Right lobe of liver (tissue), 6 donors: ENCODE results near the gene SCN3A. TPM values are rescaled to one million over a fixed set of nuclear protein-coding genes. Genes with fewer than 3 reads are reported as not detected.
A peak's percentile ranks its signal among the peaks of the same experiment; 100 is the strongest.

Experiments
- ATAC-seq, 4 donors: fragments of 200-7000 bp; cut with Tn5 transposase; one replicate each; pipeline ENCODE4 v1.9.1; 2020; ENCODE audit warnings: mild to moderate bottlenecking in 4 of 4, moderate library complexity in 4 of 4
- DNase-seq, 3 donors: peaks; one replicate each; pipeline ENCODE4 v3.0.0-alpha.2; 2020
- H3K27ac ChIP-seq, 3 donors: fragments of 200-600 bp; one replicate each; pipeline ENCODE4 v1.8.0; 2022
- H3K27me3 ChIP-seq, 2 donors: fragments of 200-600 bp; one replicate each; pipeline ENCODE4 v1.8.0; 2022
- H3K36me3 ChIP-seq, 4 donors: fragments of 200-600 bp; sonication (generic) in 1 of 4; one replicate each; pipeline versions ENCODE4 v1.5.1 to v1.8.0; 2017 to 2022; ENCODE audit warnings: control low read depth in 1 of 4
- H3K4me1 ChIP-seq, 4 donors: fragments of 200-600 bp; sonication (generic) in 1 of 4; one replicate each; pipeline versions ENCODE4 v1.5.1 to v1.8.0; 2017 to 2022; ENCODE audit warnings: control low read depth in 1 of 4
- H3K4me3 ChIP-seq, 3 donors: fragments of 200-600 bp; one replicate each; pipeline ENCODE4 v1.8.0; 2022
- H3K9me3 ChIP-seq, 4 donors: fragments of 200-600 bp; sonication (generic) in 1 of 4; one replicate each; pipeline versions ENCODE4 v1.5.1 to v1.8.0; 2017 to 2022; ENCODE audit warnings: control low read depth in 1 of 4
- POLR2A ChIP-seq: fragments of 450-650 bp; IDR thresholded peaks from one replicate; pipeline ENCODE4 v1.6.1; 2017; ENCODE audit warnings: antibody characterized with exemption, mild to moderate bottlenecking
- WGBS: methylation state at CpG from one replicate; pipeline ENCODE4 v1.1.6; 2018; ENCODE audit warnings: low coverage, low lambda C conversion rate; ENCODE audit not compliant: insufficient coverage; ENCODE audit errors: missing lambda C conversion rate; 5-methylcytosine and 5-hydroxymethylcytosine counted together
- intact Hi-C, 2 donors: fragments of 100-400 bp; cut with DNase I; formaldehyde crosslinking; loops; one replicate each; pipeline versions ENCODE4 v1.11.2 to v1.14.1; 2022
- total RNA-seq, 6 experiments: library from RNA; depleted of rRNA in 2 of 6; stranded (reverse); fragments of >200 nt in 2 of 6; fragmentation: NEBNext Ultra II Directional in 3 of 6; extraction: Animal tissue kit (Norgen Biotek cat#: 25700) in 3 of 6; gene quantifications; one replicate each; pipeline versions ENCODE4 v1.1.0 to v1.2.4, GENCODE V29; 2016 to 2023
- TF ChIP-seq, protein P1 (sequence below), 4 donors: fragments of 200-600 bp in 3 of 4; fragments of 450-650 bp in 1 of 4; IDR thresholded peaks; one replicate each; pipeline versions ENCODE4 v1.5.1 to v1.8.0; 2016 to 2022; ENCODE audit warnings: antibody characterized with exemption in 4 of 4, mild to moderate bottlenecking in 2 of 4
- donor health status: DM: no; HTN: yes; CAD: no.
- donor health status: DM: no; HTN: no; CAD: no.
- donor health status: DM: no; HTN: no; CAD: no.
- donor health status: DM: no; HTN: yes; CAD: no.
- donor health status: DM: no; HTN: yes; CAD: no.

Gene SCN3A
- total RNA-seq, 6 experiments from 2014 or later = 0.02 to 0.17 (median 0.06) TPM; not detected in 3

GRCh38 chr2:165120740-165121467, 82.9 kb downstream of the SCN3A start:
- TF ChIP-seq, protein P1, sequence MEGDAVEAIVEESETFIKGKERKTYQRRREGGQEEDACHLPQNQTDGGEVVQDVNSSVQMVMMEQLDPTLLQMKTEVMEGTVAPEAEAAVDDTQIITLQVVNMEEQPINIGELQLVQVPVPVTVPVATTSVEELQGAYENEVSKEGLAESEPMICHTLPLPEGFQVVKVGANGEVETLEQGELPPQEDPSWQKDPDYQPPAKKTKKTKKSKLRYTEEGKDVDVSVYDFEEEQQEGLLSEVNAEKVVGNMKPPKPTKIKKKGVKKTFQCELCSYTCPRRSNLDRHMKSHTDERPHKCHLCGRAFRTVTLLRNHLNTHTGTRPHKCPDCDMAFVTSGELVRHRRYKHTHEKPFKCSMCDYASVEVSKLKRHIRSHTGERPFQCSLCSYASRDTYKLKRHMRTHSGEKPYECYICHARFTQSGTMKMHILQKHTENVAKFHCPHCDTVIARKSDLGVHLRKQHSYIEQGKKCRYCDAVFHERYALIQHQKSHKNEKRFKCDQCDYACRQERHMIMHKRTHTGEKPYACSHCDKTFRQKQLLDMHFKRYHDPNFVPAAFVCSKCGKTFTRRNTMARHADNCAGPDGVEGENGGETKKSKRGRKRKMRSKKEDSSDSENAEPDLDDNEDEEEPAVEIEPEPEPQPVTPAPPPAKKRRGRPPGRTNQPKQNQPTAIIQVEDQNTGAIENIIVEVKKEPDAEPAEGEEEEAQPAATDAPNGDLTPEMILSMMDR (IDR thresholded peaks at IDR 0.05) = no peak
- no peak for TF ChIP-seq POLR2A
- H3K4me1 ChIP-seq = peaks cover 0 to 6% (median 0%) of the 10 kb centered on the region in 4 donors
- ATAC-seq (peak; percentile 89 to 98 (median 94)), DNase-seq (no peak)
- H3K9me3 ChIP-seq = no peaks in the 10 kb centered on the region
- intact Hi-C loops = no loop called here
- no peaks in the 10 kb centered on the region for H3K36me3 ChIP-seq
- no peak overlapping the region for H3K4me3 ChIP-seq
- H3K27me3 ChIP-seq = no peaks in the 10 kb centered on the region
- H3K27ac ChIP-seq = peak overlapping the region in 1 of 3 donors; percentile 52
- 55% methylated on average over 7 of the region's 7 CpGs for WGBS

- intact Hi-C loops = no loop called here
- Histone ChIP-seq H3K4me3 (no peak overlapping the region), H3K9me3 (no peaks in the 10 kb centered on the region), H3K36me3 (no peaks in the 10 kb centered on the region), H3K27ac (no peak overlapping the region), H3K27me3 (no peaks in the 10 kb centered on the region), H3K4me1 (peaks cover 0 to 9% (median 0%) of the 10 kb centered on the region in 4 donors)
- ATAC-seq (no peak), DNase-seq (no peak)
- WGBS = 63% methylated on average over 6 of the region's 6 CpGs
- no peak for TF ChIP-seq POLR2A
- TF ChIP-seq, protein P1 (IDR thresholded peaks at IDR 0.05) = no peak
Measured at GRCh38 chr2:165115258-165115657, 88.6 kb downstream of the SCN3A start.

GRCh38 chr2:165114346-165114939, 89.4 kb downstream of the SCN3A start:
- peaks cover 0 to 9% (median 0%) of the 10 kb centered on the region in 4 donors for H3K4me1 ChIP-seq
- no peak overlapping the region for H3K4me3 ChIP-seq
- 75% methylated on average over 4 of the region's 4 CpGs for WGBS
- H3K27ac ChIP-seq = no peak overlapping the region
- H3K27me3 ChIP-seq = no peaks in the 10 kb centered on the region
- no peaks in the 10 kb centered on the region for H3K9me3 ChIP-seq
- intact Hi-C loops = no loop called here
- ATAC-seq (no peak), DNase-seq (no peak)
- H3K36me3 ChIP-seq = no peaks in the 10 kb centered on the region
- TF ChIP-seq, protein P1 (IDR thresholded peaks at IDR 0.05) = no peak
- TF ChIP-seq POLR2A = no peak

- Histone ChIP-seq H3K9me3 (no peaks in the 10 kb centered on the region), H3K4me1 (peaks cover 0 to 9% (median 0%) of the 10 kb centered on the region in 4 donors), H3K27me3 (no peaks in the 10 kb centered on the region), H3K36me3 (no peaks in the 10 kb centered on the region), H3K4me3 (no peak overlapping the region), H3K27ac (no peak overlapping the region)
- ATAC-seq = no peak
- WGBS = 64% methylated on average over 2 of the region's 2 CpGs
- TF ChIP-seq, protein P1 (IDR thresholded peaks at IDR 0.05) = no peak
- no peak for TF ChIP-seq POLR2A
- DNase-seq = no peak
- intact Hi-C loops = no loop called here
Measured at GRCh38 chr2:165113414-165113813, 90.4 kb downstream of the SCN3A start.
